Measurements from ENCODE around the gene HNRNPUL2. TPM values are rescaled to one million over a fixed set of nuclear protein-coding genes. Genes with fewer than 3 reads are reported as not detected.

Gene HNRNPUL2
- total and polyA plus RNA-seq, 2 of the 8 experiments (the other 6 are each of a cell fraction or from before 2014, with no cell fraction given): 14.9 to 46.4 TPM

GRCh38 chr11:62705880-62706849, 21.1 kb downstream of the HNRNPUL2 start:
- no peak overlapping the region for H4K5ac ChIP-seq (ENCODE audit: insufficient read length, low read depth, low read length)
- H4K91ac ChIP-seq (replicated peaks; ENCODE audit: insufficient read length, low read length): peak overlapping the region; percentile 67
- H3K79me1 ChIP-seq (ENCODE audit: low read depth, low read length): no peaks in the 10 kb centered on the region; the same call in 1 of the 2 replicates
- no peaks in the 10 kb centered on the region for H3K27me3 ChIP-seq (replicated peaks in 1 of 4; ENCODE audit: control insufficient read depth in 3 of 4, extremely low read depth in 1 of 4, insufficient read depth in 3 of 4, low read length in 3 of 4)
- no peak overlapping the region for H3K56ac ChIP-seq (replicated peaks; ENCODE audit: insufficient read length, low read depth, low read length)
- H3K79me2 ChIP-seq (ENCODE audit: control insufficient read depth in 1 of 2, insufficient read depth in 2 of 2, low read length in 2 of 2): peaks cover 0 to 7% of the 10 kb centered on the region in 2 experiments; a peak in 1 of 4 replicates
- peak overlapping the region; percentile 64 to 83 (median 82) for H3K4me3 ChIP-seq (ENCODE audit: extremely low read depth in 1 of 4, insufficient read depth in 2 of 4, low read depth in 3 of 4, low read length in 4 of 4)
- peaks cover 2 to 15% (median 5%) of the 10 kb centered on the region in 4 experiments; a peak in 6 of 8 replicates for H3K36me3 ChIP-seq (ENCODE audit: control insufficient read depth in 2 of 4, insufficient read depth in 4 of 4, low read length in 3 of 4)
- 1% methylated on average over 58 of the region's 73 CpGs; no CpG with 5 or more reads in 1 of the 2 experiments for WGBS, 2 experiments (ENCODE audit: extremely low coverage in 1 of 2, insufficient coverage in 1 of 2, insufficient read length in 1 of 2, insufficient replicate concordance in 2 of 2, low coverage in 1 of 2, low lambda C conversion rate in 2 of 2, missing lambda C conversion rate in 1 of 2)
- peak overlapping the region; percentile 78 for H3K18ac ChIP-seq (ENCODE audit: extremely low read depth, low read length)
- H2BK5ac ChIP-seq (ENCODE audit: low read depth, low read length): peak overlapping the region; percentile 86
- peak overlapping the region; percentile 75 for H3K4ac ChIP-seq (replicated peaks; ENCODE audit: insufficient read length, low read depth, low read length)
- FAIRE-seq: no peak
- H2AFZ ChIP-seq (ENCODE audit: low read length): peak overlapping the region; percentile 4; the same call in 1 of the 2 replicates
- peak overlapping the region; percentile 7; the same call in 1 of the 2 replicates for H4K8ac ChIP-seq (ENCODE audit: extremely low read depth, insufficient read depth, low read length)
- 0 out of 2 replicates have a peak overlapping the region, but pooled peaks have one; percentile 81 for H2BK15ac ChIP-seq (ENCODE audit: low read length)
- peak; percentile 82 to 95 for DNase-seq (ENCODE audit: low read depth in 1 of 2, low spot score in 2 of 2)
- H3K23ac ChIP-seq (ENCODE audit: insufficient read length): no peak overlapping the region
- H3K4me1 ChIP-seq (replicated peaks in 1 of 4; ENCODE audit: control insufficient read depth in 3 of 4, insufficient read depth in 4 of 4, low read length in 3 of 4): peaks cover 7 to 34% (median 20%) of the 10 kb centered on the region in 4 experiments
- H3K9ac ChIP-seq (replicated peaks in 1 of 4; ENCODE audit: extremely low read depth in 1 of 4, low read depth in 3 of 4, low read length in 3 of 4): peak overlapping the region; percentile 67 to 88 (median 74)
- POLR2A ChIA-PET (ENCODE audit: partially characterized antibody): interaction anchor here (0.8 to 61.4 kb wide), 34 partner anchors 8 to 184 kb away, joined by 3 to 2041 read pairs (median 8); partner anchors contain the start of genes C11orf98, CSKMT, EEF1G and EML3
- H3K27ac ChIP-seq (ENCODE audit: low read depth, low read length): peak overlapping the region; percentile 65
- H2BK120ac ChIP-seq (replicated peaks; ENCODE audit: low read depth, low read length): no peak overlapping the region
- no peaks in the 10 kb centered on the region for H3K9me3 ChIP-seq (ENCODE audit: insufficient read depth in 2 of 2, low read depth in 1 of 2, low read length in 1 of 2)
- peak overlapping the region; percentile 99 for H3K4me2 ChIP-seq (ENCODE audit: insufficient read depth in 1 of 2, low read depth in 2 of 2, low read length in 2 of 2)
- CTCF ChIA-PET (ENCODE audit: partially characterized antibody): interaction anchor here (0.5 to 3.8 kb wide), 11 partner anchors 12 to 363 kb away, joined by 3 to 21 read pairs (median 3); partner anchors contain the start of genes LRRN4CL, ROM1, TAF6L and UBXN1
- H2BK12ac ChIP-seq (ENCODE audit: low read depth, low read length): peak overlapping the region; percentile 77; the same call in 1 of the 2 replicates
- no peak overlapping the region for H2BK20ac ChIP-seq (ENCODE audit: low read length)
- H4K20me1 ChIP-seq (replicated peaks in 1 of 2; ENCODE audit: control insufficient read depth in 1 of 2, insufficient read depth in 2 of 2, low read length in 2 of 2): no peaks in the 10 kb centered on the region
- H2AK5ac ChIP-seq (ENCODE audit: low read depth, low read length): no peak overlapping the region; the same call in 1 of the 2 replicates
- H3K14ac ChIP-seq (ENCODE audit: insufficient read length): no peak overlapping the region
- peaks cover 22% of the 10 kb centered on the region for H3K23me2 ChIP-seq (ENCODE audit: low read depth, low read length)
- TF ChIP-seq CBX8 (IDR thresholded peaks at IDR 0.05; ENCODE audit: borderline replicate concordance, low read depth, low read length): no peak
- no peak for TF ChIP-seq MAFK (IDR thresholded peaks at IDR 0.05; ENCODE audit: low read depth, low read length)
- TF ChIP-seq KDM4A (IDR thresholded peaks at IDR 0.05; ENCODE audit: low read depth, low read length, severe bottlenecking): peak; percentile 53
- no peak for TF ChIP-seq NANOG (IDR thresholded peaks at IDR 0.05; ENCODE audit: insufficient read depth, low read depth, low read length, poor library complexity, severe bottlenecking)
- no peak for TF ChIP-seq KDM1A (IDR thresholded peaks at IDR 0.05; ENCODE audit: borderline replicate concordance, low read length)
- no peak for TF ChIP-seq SP1 (IDR thresholded peaks at IDR 0.05; ENCODE audit: low read depth, low read length)
- TF ChIP-seq POU5F1 (IDR thresholded peaks at IDR 0.05; ENCODE audit: low read depth, low read length): no peak
- TF ChIP-seq CHD2 (IDR thresholded peaks at IDR 0.05; ENCODE audit: low read length): no peak
- no peak for TF ChIP-seq SP4 (IDR thresholded peaks at IDR 0.05; ENCODE audit: low read length)
- peak; percentile 49; the same call in 1 of the 2 replicates for TF ChIP-seq GABPA (IDR thresholded peaks at IDR 0.05; ENCODE audit: borderline replicate concordance, insufficient read depth, low read length)
- TF ChIP-seq EGR1 (IDR thresholded peaks at IDR 0.05; ENCODE audit: borderline replicate concordance, low read depth, low read length): no peak
